Renal pelvis (tissue), 12 donors: ENCODE measurements around the gene CUBN. TPM values are rescaled to one million over a fixed set of nuclear protein-coding genes. Genes with fewer than 3 reads are reported as not detected.

ENCODE experiments used
- DNase-seq: peaks from one replicate; pipeline ENCODE4 v3.0.0-alpha.2; 2013
- long read RNA-seq, 16 experiments: transcript quantifications; one replicate each; lab custom pipeline, GENCODE V29; 2026
- polyA plus RNA-seq, 3 donors: library from polyadenylated mRNA; unstranded; fragments of 120-200 nt; gene quantifications; one replicate each; pipeline ENCODE4 v1.2.1, GENCODE V29; 2013; ENCODE audit not compliant: insufficient read length in 3 of 3

CUBN gene
- 100 to 1,000 TPM; 170 to 263 (median 254) TPM for polyA plus RNA-seq
- long read RNA-seq, donor 1, partial matches to known transcripts = 35 of 35 reads
- long read RNA-seq, donor 1, other reads (novel, unspliced or antisense) = 0 of 35 reads
- long read RNA-seq, donor 2, partial matches to known transcripts = 20 of 20 reads
- long read RNA-seq, donor 2, other reads (novel, unspliced or antisense) = 0 of 20 reads
- long read RNA-seq, donor 3, partial matches to known transcripts = 11 of 11 reads
- long read RNA-seq, donor 3, other reads (novel, unspliced or antisense) = 0 of 11 reads
- long read RNA-seq, donor 4, partial matches to known transcripts = 8 of 9 reads
- long read RNA-seq, donor 4, other reads (novel, unspliced or antisense) = 0 of 9 reads
- long read RNA-seq, donor 5, partial matches to known transcripts = 6 of 6 reads
- long read RNA-seq, donor 5, other reads (novel, unspliced or antisense) = 0 of 6 reads
- long read RNA-seq, donor 6, partial matches to known transcripts = 171 of 171 reads
- long read RNA-seq, donor 6, other reads (novel, unspliced or antisense) = 0 of 171 reads
- long read RNA-seq, donor 7, partial matches to known transcripts = 40 of 40 reads
- long read RNA-seq, donor 7, other reads (novel, unspliced or antisense) = 0 of 40 reads
- long read RNA-seq, donor 8 = 0 reads
- long read RNA-seq, donor 9, partial matches to known transcripts = 86 of 88 reads
- long read RNA-seq, donor 9, other reads (novel, unspliced or antisense) = 0 of 88 reads
- long read RNA-seq, donor 10, partial matches to known transcripts = 202 of 202 reads
- long read RNA-seq, donor 10, other reads (novel, unspliced or antisense) = 0 of 202 reads
- long read RNA-seq, donor 11, partial matches to known transcripts = 11 of 12 reads
- long read RNA-seq, donor 11, other reads (novel, unspliced or antisense) = 0 of 12 reads
- long read RNA-seq, donor 12, partial matches to known transcripts = 94 of 95 reads
- long read RNA-seq, donor 12, other reads (novel, unspliced or antisense) = 0 of 95 reads
- long read RNA-seq, donor 13, partial matches to known transcripts = 62 of 63 reads
- long read RNA-seq, donor 13, other reads (novel, unspliced or antisense) = 0 of 63 reads
- long read RNA-seq, donor 14 = 0 reads
- long read RNA-seq, donor 15, partial matches to known transcripts = 81 of 82 reads
- long read RNA-seq, donor 15, other reads (novel, unspliced or antisense) = 0 of 82 reads
- long read RNA-seq, donor 16, partial matches to known transcripts = 17 of 17 reads
- long read RNA-seq, donor 16, other reads (novel, unspliced or antisense) = 0 of 17 reads

- no peak for DNase-seq
Measured at GRCh38 chr10:17129741-17130140, at the start of gene CUBN. TSS of gene CUBN (minus strand) at chr10:17129811. CDS start at chr10:17129765, 46 bp downstream.

GRCh38 chr10:17179002-17179401 lies 49.4 kb upstream of the CUBN start:
- no peak for DNase-seq

GRCh38 chr10:17178006-17178405 lies 48.4 kb upstream of the CUBN start:
- DNase-seq = no peak

- DNase-seq = no peak
Measured at GRCh38 chr10:17177014-17177413, 47.4 kb upstream of the CUBN start.

- no peak for DNase-seq
Measured at GRCh38 chr10:17176091-17176490, 46.5 kb upstream of the CUBN start.

GRCh38 chr10:17175551-17175950 lies 45.9 kb upstream of the CUBN start:
- no peak for DNase-seq

GRCh38 chr10:17174626-17175025 lies 45.0 kb upstream of the CUBN start:
- no peak for DNase-seq

GRCh38 chr10:17171141-17171641 lies 41.6 kb upstream of the CUBN start:
- DNase-seq = no peak

DNA sequence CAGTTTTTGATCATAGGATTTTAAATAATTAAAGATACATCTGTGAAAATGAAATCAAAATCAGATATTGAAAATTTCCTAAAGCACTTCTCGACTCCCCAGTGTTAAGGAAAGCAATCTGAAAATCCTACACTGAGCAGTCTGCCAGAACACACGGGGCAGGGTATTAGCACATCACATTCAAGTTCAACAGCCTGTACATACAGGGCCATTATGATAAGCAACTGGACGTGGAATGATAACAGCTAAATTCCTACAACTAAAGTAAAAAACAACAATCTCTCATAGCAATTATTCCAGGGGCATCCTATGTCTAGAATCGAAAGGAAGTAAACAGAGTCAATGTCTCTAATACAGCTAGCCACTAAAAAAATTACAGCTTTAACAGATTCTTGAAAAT lies 40.2 kb upstream of the CUBN start:
- no peak for DNase-seq

- DNase-seq = no peak
Measured at GRCh38 chr10:17166699-17167098, 37.1 kb upstream of the CUBN start.

DNA sequence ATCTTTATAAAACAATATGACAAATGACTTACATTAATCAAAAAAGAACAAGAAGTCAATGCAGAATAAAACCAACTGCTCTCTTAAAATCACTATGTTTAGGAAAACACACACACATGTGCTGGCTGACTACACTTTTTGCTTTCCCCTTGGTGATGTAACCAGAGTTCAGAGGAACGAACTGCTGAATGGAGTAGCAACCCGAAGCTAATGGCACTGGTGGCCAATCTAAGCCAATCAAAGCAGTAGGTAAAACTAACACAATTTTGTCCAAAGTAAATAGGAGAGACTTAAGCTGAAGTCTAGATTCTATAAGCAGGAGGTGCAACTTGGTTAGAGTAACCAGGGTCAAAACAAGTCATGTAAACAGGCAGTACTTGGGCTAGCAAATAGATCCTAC lies 33.2 kb upstream of the CUBN start:
- no peak for DNase-seq

DNA sequence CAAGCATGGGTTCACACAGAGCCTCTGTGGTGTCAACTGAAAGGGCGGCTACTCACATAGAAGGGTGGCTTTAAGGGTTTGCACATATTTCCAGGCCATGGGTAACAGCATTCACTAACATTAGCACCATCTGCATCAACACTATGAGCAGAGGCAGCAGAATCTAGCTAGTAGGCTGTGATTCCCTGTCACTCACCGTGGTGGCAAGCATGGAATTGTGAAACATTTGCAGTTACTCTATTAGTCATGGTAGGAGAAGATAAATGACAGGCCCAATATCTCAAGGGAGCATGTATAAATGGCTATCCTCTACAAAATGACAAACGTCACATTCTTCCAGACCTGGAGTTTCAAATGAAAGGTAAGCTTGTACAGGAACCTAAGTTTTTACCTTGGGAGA lies 32.2 kb upstream of the CUBN start:
- DNase-seq = no peak

GRCh38 chr10:17157024-17157423 lies 27.4 kb upstream of the CUBN start:
- no peak for DNase-seq

GRCh38 chr10:17155826-17156225 lies 26.2 kb upstream of the CUBN start:
- DNase-seq = no peak

DNA sequence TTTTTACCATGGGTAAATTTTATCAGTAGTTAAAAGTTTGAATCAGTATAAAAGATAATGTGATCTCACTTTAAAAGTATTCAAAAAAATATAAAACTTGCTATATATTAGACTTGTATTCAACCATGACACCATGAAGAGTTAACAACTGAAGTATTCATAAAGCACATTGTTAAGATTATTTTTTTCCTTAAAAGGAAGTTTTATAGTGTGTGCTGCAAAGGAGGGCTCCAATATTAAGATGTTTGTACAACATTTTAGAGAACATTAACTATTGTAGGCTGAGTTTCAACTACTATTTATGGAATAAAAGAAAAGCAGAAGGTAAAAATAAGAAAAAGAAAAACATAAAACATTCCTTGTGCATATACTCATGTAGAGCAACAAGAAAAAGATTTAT lies 24.5 kb upstream of the CUBN start:
- no peak for DNase-seq

DNA sequence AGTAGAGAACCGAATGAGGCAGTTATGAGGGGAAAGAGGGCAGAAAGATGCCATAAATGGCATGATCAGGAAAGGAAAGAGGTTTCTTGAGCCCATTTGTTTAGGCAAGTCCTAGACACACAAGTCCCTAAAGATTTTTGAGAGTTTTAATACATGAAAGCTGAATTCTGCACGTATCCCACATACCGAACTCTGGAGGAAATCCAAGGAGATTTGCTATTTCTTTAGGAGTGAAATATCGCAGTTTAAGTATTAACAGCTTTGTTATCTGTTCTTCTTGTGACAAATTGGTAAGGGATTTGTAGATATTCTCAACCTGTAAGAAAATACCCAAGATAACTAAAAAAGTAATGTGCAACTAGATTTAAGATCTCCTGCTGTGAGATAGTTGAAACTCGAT lies 23.7 kb upstream of the CUBN start:
- no peak for DNase-seq

DNA sequence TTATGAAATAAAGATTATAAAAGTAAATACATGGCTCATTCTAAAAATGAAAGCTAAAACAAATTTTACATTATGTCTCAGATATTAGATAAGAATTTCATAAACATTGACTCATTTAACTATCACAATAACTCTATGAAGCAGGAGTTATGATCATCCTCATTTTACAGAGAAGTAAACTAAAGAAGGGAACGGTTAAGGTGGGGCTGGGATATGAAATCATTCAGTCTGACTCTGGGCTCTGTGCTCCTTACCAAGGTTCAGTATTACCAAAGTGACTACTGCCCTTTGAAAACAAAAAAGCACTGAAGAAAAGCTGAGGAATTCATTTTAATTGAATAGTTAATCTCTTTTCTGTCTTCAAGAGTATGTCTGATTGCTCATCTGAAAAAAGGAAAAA lies 22.1 kb upstream of the CUBN start:
- DNase-seq = no peak

GRCh38 chr10:17147884-17148489 lies 18.4 kb upstream of the CUBN start:
- peak; percentile 85 for DNase-seq

GRCh38 chr10:17146892-17147291 lies 17.3 kb upstream of the CUBN start:
- no peak for DNase-seq

DNA sequence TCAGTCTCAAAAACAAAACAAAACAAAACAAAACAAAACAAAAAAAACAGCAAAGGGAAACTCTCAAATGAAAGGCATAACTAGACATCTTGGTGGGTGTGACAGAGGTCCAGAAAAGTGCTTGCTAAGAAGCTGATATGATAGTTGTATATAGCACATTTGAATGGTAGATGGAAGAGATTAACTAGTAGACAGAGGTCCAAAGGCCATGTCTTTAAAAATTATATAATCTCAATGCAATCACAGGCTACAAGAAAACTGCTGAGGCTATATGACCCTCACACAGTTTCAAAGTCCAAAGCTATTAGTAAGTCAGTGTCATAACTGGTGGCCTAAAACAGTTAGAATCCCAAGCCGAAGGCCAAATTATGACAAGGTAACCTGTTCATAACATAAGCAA lies 15.6 kb upstream of the CUBN start:
- no peak for DNase-seq

- no peak for DNase-seq
Measured at GRCh38 chr10:17144757-17145156, 15.1 kb upstream of the CUBN start.

DNA sequence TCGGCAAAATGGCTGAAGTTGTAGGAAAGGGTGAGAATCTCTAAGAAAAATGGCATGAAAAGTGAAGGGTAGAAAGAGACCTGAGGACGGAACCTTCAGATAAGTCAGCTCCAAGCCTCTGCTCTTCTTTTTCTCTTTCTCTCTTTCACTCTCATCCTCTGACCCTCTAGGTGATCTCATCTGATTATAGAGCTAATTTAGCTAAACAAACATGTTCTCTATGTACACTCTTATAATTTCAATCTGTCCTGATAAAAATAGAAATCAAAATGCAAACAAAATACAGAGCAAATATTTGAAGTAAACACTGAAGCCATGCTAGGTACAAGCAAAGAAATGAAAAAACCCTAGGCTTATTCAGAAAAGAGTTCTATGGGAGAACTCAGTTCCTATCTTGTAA lies 14.4 kb upstream of the CUBN start:
- no peak for DNase-seq
